ENCODE results near the gene WDR20.

Gene WDR20

DNA sequence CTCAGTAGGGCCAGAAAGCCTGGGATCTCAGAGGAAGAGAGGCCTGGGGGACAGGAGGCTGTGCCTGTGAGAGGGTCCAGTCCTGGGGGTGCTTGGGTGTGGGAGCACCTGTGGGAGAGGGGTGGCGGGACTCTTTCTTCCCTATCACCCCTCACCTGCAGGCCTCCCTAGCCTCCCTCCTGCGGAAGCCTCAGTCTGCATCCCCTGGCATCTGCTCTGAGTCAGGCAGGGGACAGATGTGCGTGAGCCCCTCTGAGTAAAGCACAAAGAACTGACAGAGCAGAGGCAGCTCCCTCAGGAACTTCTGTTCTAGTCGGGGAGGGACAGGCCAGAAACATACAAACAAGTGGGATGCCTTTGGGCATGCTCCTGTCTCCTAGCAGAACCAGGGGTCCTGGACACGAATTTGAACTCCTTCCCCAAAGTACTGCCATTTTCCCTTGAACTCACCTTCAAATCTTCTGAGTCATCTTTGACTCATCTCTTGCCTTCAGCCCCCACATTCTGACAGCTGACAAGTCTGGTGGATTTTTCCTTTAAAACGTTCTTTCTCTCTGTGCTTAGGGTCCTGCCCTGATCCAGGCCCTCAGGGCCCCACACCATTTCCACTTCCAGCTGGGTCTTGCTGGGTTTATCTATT lies 44.3 kb upstream of the WDR20 start:
- no peaks in the 10 kb centered on the region for H3K4me1 ChIP-seq (ENCODE audit: low read length)
- H2AFZ ChIP-seq (ENCODE audit: low read length), result no peak overlapping the region
- H3K27me3 ChIP-seq (replicated peaks; ENCODE audit: insufficient read depth, low read length), result no peaks in the 10 kb centered on the region
- TF ChIP-seq EZH2 (optimal IDR thresholded peaks at IDR 0.05; ENCODE audit: low read depth, low read length) (no peak), EZH2phosphoT487 (IDR thresholded peaks at IDR 0.05; ENCODE audit: low read length) (no peak)
- TF ChIP-seq, protein P1, sequence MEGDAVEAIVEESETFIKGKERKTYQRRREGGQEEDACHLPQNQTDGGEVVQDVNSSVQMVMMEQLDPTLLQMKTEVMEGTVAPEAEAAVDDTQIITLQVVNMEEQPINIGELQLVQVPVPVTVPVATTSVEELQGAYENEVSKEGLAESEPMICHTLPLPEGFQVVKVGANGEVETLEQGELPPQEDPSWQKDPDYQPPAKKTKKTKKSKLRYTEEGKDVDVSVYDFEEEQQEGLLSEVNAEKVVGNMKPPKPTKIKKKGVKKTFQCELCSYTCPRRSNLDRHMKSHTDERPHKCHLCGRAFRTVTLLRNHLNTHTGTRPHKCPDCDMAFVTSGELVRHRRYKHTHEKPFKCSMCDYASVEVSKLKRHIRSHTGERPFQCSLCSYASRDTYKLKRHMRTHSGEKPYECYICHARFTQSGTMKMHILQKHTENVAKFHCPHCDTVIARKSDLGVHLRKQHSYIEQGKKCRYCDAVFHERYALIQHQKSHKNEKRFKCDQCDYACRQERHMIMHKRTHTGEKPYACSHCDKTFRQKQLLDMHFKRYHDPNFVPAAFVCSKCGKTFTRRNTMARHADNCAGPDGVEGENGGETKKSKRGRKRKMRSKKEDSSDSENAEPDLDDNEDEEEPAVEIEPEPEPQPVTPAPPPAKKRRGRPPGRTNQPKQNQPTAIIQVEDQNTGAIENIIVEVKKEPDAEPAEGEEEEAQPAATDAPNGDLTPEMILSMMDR (IDR thresholded peaks at IDR 0.05; ENCODE audit: low read length), result no peak
- H3K27ac ChIP-seq (ENCODE audit: low read length), result no peak overlapping the region
- H3K9me2 ChIP-seq (replicated peaks; ENCODE audit: insufficient read depth, low read length), result no peaks in the 10 kb centered on the region
- no peaks in the 10 kb centered on the region for H3K36me3 ChIP-seq (replicated peaks; ENCODE audit: insufficient read depth, low read length)
- H3K79me2 ChIP-seq (ENCODE audit: low read length), result no peaks in the 10 kb centered on the region
- no peaks in the 10 kb centered on the region for H3K9me3 ChIP-seq (replicated peaks; ENCODE audit: insufficient read depth, low read length)
- H3K4me2 ChIP-seq (ENCODE audit: low read depth, low read length), result no peak overlapping the region
- no peaks in the 10 kb centered on the region for H4K20me1 ChIP-seq (ENCODE audit: insufficient read depth, low read length)
- H3K4me3 ChIP-seq (ENCODE audit: low read length), result no peak overlapping the region
- H3K9ac ChIP-seq (ENCODE audit: low read length), result no peak overlapping the region
- H3F3A ChIP-seq (ENCODE audit: insufficient read depth, low read length), result no peaks in the 10 kb centered on the region
- DNase-seq, result no peak

DNA sequence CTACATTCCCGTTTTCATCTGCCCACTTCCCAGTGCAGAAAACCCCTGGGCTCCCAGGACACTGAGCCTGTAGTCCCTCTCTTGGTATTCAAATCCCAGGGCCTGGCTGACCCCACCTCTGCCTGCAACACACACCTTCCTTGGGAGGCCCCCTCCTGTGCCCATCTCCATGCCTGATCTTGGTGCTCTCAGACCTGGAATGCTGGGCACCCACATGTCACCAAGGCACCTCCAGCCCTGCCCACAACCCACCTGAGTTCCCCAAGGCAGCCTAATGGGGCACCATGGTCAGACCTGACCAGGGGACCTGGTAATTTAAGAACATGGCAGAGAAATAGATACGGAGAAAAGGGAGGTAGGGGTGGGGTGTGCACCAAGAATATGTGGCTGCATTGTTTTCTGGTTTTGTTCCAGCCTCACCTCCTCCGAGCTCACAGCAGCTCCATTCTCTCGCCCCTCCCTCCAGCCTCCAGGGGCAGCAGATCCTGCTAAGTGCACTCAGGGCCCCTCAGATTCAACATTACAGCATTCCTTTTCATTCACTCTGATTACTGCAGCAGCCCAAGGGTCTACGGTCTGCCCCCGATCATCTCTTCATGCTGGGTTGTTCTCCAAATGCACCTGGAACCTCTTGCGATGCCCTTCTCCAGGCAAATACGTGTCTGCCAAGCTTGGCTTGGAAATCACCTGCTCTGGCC lies 43.7 kb upstream of the WDR20 start:
- Histone ChIP-seq H2AFZ (ENCODE audit: low read length) (no peak overlapping the region), H3K4me1 (ENCODE audit: low read length) (no peaks in the 10 kb centered on the region), H3K79me2 (ENCODE audit: low read length) (no peaks in the 10 kb centered on the region), H3K36me3 (replicated peaks; ENCODE audit: insufficient read depth, low read length) (no peaks in the 10 kb centered on the region), H3K27ac (ENCODE audit: low read length) (no peak overlapping the region), H3K9ac (ENCODE audit: low read length) (no peak overlapping the region), H4K20me1 (ENCODE audit: insufficient read depth, low read length) (no peaks in the 10 kb centered on the region), H3K9me2 (replicated peaks; ENCODE audit: insufficient read depth, low read length) (no peaks in the 10 kb centered on the region), H3F3A (ENCODE audit: insufficient read depth, low read length) (no peaks in the 10 kb centered on the region), H3K9me3 (replicated peaks; ENCODE audit: insufficient read depth, low read length) (no peaks in the 10 kb centered on the region), H3K4me3 (ENCODE audit: low read length) (no peak overlapping the region), H3K4me2 (ENCODE audit: low read depth, low read length) (no peak overlapping the region), H3K27me3 (replicated peaks; ENCODE audit: insufficient read depth, low read length) (no peaks in the 10 kb centered on the region)
- no peak for DNase-seq
- no peak for TF ChIP-seq EZH2phosphoT487 (IDR thresholded peaks at IDR 0.05; ENCODE audit: low read length)
- no peak for TF ChIP-seq EZH2 (optimal IDR thresholded peaks at IDR 0.05; ENCODE audit: low read depth, low read length)
- TF ChIP-seq, protein P1 (IDR thresholded peaks at IDR 0.05; ENCODE audit: low read length), result no peak

DNA sequence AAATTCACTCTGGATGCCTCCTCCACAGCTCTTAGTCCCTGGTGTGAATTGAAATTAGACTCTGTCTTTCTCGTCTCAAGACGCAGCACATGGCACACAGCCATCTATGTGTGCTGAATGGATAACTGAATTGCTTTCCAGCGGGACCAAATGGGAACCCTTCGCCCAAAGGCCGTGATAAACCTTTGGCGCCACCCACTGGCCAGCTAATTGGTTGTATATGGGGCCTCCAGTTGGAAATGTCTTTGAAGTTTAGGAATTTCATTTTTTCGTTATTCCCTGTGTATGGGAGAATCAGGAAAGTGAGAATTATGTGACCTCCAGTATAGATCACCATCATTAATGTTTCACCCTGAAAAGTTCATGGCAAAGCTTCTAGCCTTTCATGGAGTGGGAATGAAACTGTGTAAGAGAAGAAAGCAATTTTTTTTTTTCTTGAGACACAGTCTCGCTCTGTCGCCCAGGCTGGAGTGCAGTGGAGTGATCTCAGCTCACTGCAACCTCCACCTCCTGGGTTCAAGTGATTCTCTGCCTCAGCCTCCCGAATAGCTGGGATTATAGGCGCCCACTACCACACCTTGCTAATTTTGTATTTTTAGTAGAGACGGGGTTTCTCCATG lies 43.0 kb upstream of the WDR20 start:
- H2AFZ ChIP-seq (ENCODE audit: low read length), result no peak overlapping the region
- no peaks in the 10 kb centered on the region for H4K20me1 ChIP-seq (ENCODE audit: insufficient read depth, low read length)
- TF ChIP-seq, protein P1 (IDR thresholded peaks at IDR 0.05; ENCODE audit: low read length), result peak; percentile 62
- TF ChIP-seq EZH2 (optimal IDR thresholded peaks at IDR 0.05; ENCODE audit: low read depth, low read length), result no peak
- H3K36me3 ChIP-seq (replicated peaks; ENCODE audit: insufficient read depth, low read length), result no peaks in the 10 kb centered on the region
- DNase-seq, result peak; percentile 34
- no peaks in the 10 kb centered on the region for H3K79me2 ChIP-seq (ENCODE audit: low read length)
- H3F3A ChIP-seq (ENCODE audit: insufficient read depth, low read length), result no peaks in the 10 kb centered on the region
- no peak overlapping the region for H3K4me3 ChIP-seq (ENCODE audit: low read length)
- no peaks in the 10 kb centered on the region for H3K9me3 ChIP-seq (replicated peaks; ENCODE audit: insufficient read depth, low read length)
- H3K27me3 ChIP-seq (replicated peaks; ENCODE audit: insufficient read depth, low read length), result no peaks in the 10 kb centered on the region
- no peak overlapping the region for H3K4me2 ChIP-seq (ENCODE audit: low read depth, low read length)
- H3K9me2 ChIP-seq (replicated peaks; ENCODE audit: insufficient read depth, low read length), result no peaks in the 10 kb centered on the region
- no peak overlapping the region for H3K27ac ChIP-seq (ENCODE audit: low read length)
- no peaks in the 10 kb centered on the region for H3K4me1 ChIP-seq (ENCODE audit: low read length)
- no peak overlapping the region for H3K9ac ChIP-seq (ENCODE audit: low read length)

Data from MM.1S (cell line).